Subcutaneous abdominal adipose tissue (tissue), 5 donors: ENCODE data around the gene RAMP2.
A peak's percentile ranks its signal among the peaks of the same experiment; 100 is the strongest.

Experiments
- H3K27ac ChIP-seq: one replicate; pipeline ENCODE4 v1.7.0; 2013; ENCODE audit warnings: low read depth, mild to moderate bottlenecking, inconsistent platforms, low read length, moderate library complexity
- H3K27me3 ChIP-seq, 5 donors: one replicate each; pipeline ENCODE4 v1.7.0; 2013; ENCODE audit warnings: low read length in 5 of 5, inconsistent platforms in 1 of 5; ENCODE audit not compliant: control insufficient read depth in 5 of 5, insufficient read depth in 4 of 5
- H3K36me3 ChIP-seq, 5 donors: one replicate each; pipeline ENCODE4 v1.7.0; 2013; ENCODE audit warnings: low read length in 5 of 5; ENCODE audit not compliant: control insufficient read depth in 5 of 5, insufficient read depth in 5 of 5
- H3K4me1 ChIP-seq, 5 donors: one replicate each; pipeline ENCODE4 v1.7.0; 2013; ENCODE audit warnings: low read length in 5 of 5, mild to moderate bottlenecking in 3 of 5, moderate library complexity in 1 of 5; ENCODE audit not compliant: control insufficient read depth in 5 of 5, insufficient read depth in 5 of 5
- H3K4me3 ChIP-seq, 5 donors: one replicate each; pipeline ENCODE4 v1.7.0; 2013; ENCODE audit warnings: low read length in 5 of 5, low read depth in 1 of 5
- H3K9ac ChIP-seq, 5 donors: one replicate each; pipeline ENCODE4 v1.7.0; 2013; ENCODE audit warnings: low read length in 5 of 5, mild to moderate bottlenecking in 4 of 5, moderate library complexity in 3 of 5
- H3K9me3 ChIP-seq, 5 donors: one replicate each; pipeline ENCODE4 v1.7.0; 2013; ENCODE audit warnings: low read length in 5 of 5; ENCODE audit not compliant: control insufficient read depth in 5 of 5
- donor health status: healthy.
- donor health status: healthy.
- donor health status: healthy.
- donor health status: healthy.
- donor health status: healthy.

Gene RAMP2

GRCh38 chr17:42784811-42785592 is 24.0 kb downstream of the RAMP2 start:
- peaks cover 1 to 32% (median 26%) of the 10 kb centered on the region in 5 donors for H3K4me1 ChIP-seq
- no peak overlapping the region for H3K27ac ChIP-seq
- no peak overlapping the region for H3K9ac ChIP-seq
- peaks cover 40 to 82% (median 74%) of the 10 kb centered on the region in 5 donors for H3K27me3 ChIP-seq
- no peaks in the 10 kb centered on the region for H3K9me3 ChIP-seq
- H3K36me3 ChIP-seq, result no peaks in the 10 kb centered on the region
- peak overlapping the region in 1 of 5 donors; percentile 26 for H3K4me3 ChIP-seq

- peaks cover 29 to 67% (median 60%) of the 10 kb centered on the region in 5 donors for H3K27me3 ChIP-seq
- H3K4me1 ChIP-seq, result peaks cover 0 to 22% (median 15%) of the 10 kb centered on the region in 5 donors
- no peak overlapping the region for H3K4me3 ChIP-seq
- no peaks in the 10 kb centered on the region for H3K36me3 ChIP-seq
- no peaks in the 10 kb centered on the region for H3K9me3 ChIP-seq
- no peak overlapping the region for H3K9ac ChIP-seq
- H3K27ac ChIP-seq, result no peak overlapping the region
These were observed 26.2 kb downstream of the RAMP2 start for GRCh38 chr17:42787266-42787665.

- no peak overlapping the region for H3K9ac ChIP-seq
- peaks cover 0 to 20% (median 18%) of the 10 kb centered on the region in 5 donors for H3K27me3 ChIP-seq
- H3K36me3 ChIP-seq, result peaks cover 0 to 12% (median 3%) of the 10 kb centered on the region in 5 donors
- no peak overlapping the region for H3K27ac ChIP-seq
- no peak overlapping the region for H3K4me3 ChIP-seq
- peaks cover 0 to 3% (median 3%) of the 10 kb centered on the region in 5 donors for H3K4me1 ChIP-seq
- no peaks in the 10 kb centered on the region for H3K9me3 ChIP-seq
These were observed 30.9 kb downstream of the RAMP2 start for GRCh38 chr17:42791948-42792347.

- Histone ChIP-seq H3K27ac (no peak overlapping the region), H3K4me1 (peaks cover under 1 to 9% (median 9%) of the 10 kb centered on the region in 5 donors), H3K36me3 (peaks cover 0 to 12% (median 3%) of the 10 kb centered on the region in 5 donors), H3K27me3 (peaks cover 0 to 16% (median 12%) of the 10 kb centered on the region in 5 donors), H3K9ac (no peak overlapping the region), H3K4me3 (no peak overlapping the region), H3K9me3 (no peaks in the 10 kb centered on the region)
These were observed 31.5 kb downstream of the RAMP2 start for GRCh38 chr17:42792545-42792944.

- H3K9ac ChIP-seq, result no peak overlapping the region
These were observed 34.0 kb downstream of the RAMP2 start for GRCh38 chr17:42795061-42795460.

GRCh38 chr17:42795465-42795864 is 34.4 kb downstream of the RAMP2 start:
- H3K4me3 ChIP-seq, result no peak overlapping the region
- H3K27me3 ChIP-seq, result peaks cover 0 to 3% (median 0%) of the 10 kb centered on the region in 5 donors
- H3K4me1 ChIP-seq, result peaks cover 8 to 23% (median 21%) of the 10 kb centered on the region in 5 donors
- H3K9ac ChIP-seq, result no peak overlapping the region
- no peaks in the 10 kb centered on the region for H3K9me3 ChIP-seq
- peaks cover 0 to 12% (median 3%) of the 10 kb centered on the region in 5 donors for H3K36me3 ChIP-seq
- no peak overlapping the region for H3K27ac ChIP-seq

More at GRCh38 chr17:42795061-42795460, 34.0 kb downstream of the RAMP2 start:
- no peaks in the 10 kb centered on the region for H3K9me3 ChIP-seq
- peaks cover 0 to 3% (median 0%) of the 10 kb centered on the region in 5 donors for H3K27me3 ChIP-seq
- peaks cover 0 to 12% (median 3%) of the 10 kb centered on the region in 5 donors for H3K36me3 ChIP-seq
- H3K27ac ChIP-seq, result no peak overlapping the region
- no peak overlapping the region for H3K4me3 ChIP-seq
- peaks cover 8 to 23% (median 21%) of the 10 kb centered on the region in 5 donors for H3K4me1 ChIP-seq

- H3K36me3 ChIP-seq, result peaks cover 0 to 12% (median 3%) of the 10 kb centered on the region in 5 donors
- no peak overlapping the region for H3K9ac ChIP-seq
- H3K9me3 ChIP-seq, result no peaks in the 10 kb centered on the region
- no peaks in the 10 kb centered on the region for H3K27me3 ChIP-seq
- peaks cover 8 to 23% (median 21%) of the 10 kb centered on the region in 5 donors for H3K4me1 ChIP-seq
- no peak overlapping the region for H3K27ac ChIP-seq
- H3K4me3 ChIP-seq, result no peak overlapping the region
These were observed 35.2 kb downstream of the RAMP2 start for GRCh38 chr17:42796066-42796758.

- Histone ChIP-seq H3K4me3 (peak overlapping the region; percentile 88 to 99 (median 98)), H3K9ac (peak overlapping the region; percentile 75 to 100 (median 91)), H3K36me3 (peaks cover 0 to 12% (median 3%) of the 10 kb centered on the region in 5 donors), H3K4me1 (peaks cover 8 to 23% (median 21%) of the 10 kb centered on the region in 5 donors), H3K27me3 (no peaks in the 10 kb centered on the region), H3K27ac (no peak overlapping the region), H3K9me3 (no peaks in the 10 kb centered on the region)
These were observed 36.3 kb downstream of the RAMP2 start for GRCh38 chr17:42797067-42798007.

GRCh38 chr17:42798011-42798382 is 37.0 kb downstream of the RAMP2 start:
- Histone ChIP-seq H3K27me3 (no peaks in the 10 kb centered on the region), H3K4me3 (peak overlapping the region; percentile 88 to 99 (median 98)), H3K9me3 (no peaks in the 10 kb centered on the region), H3K27ac (peak overlapping the region; percentile 74), H3K36me3 (peaks cover 0 to 12% (median 3%) of the 10 kb centered on the region in 5 donors), H3K9ac (peak overlapping the region; percentile 75 to 100 (median 91)), H3K4me1 (peaks cover 8 to 23% (median 21%) of the 10 kb centered on the region in 5 donors)
